NCI-H69 (cell line): ENCODE results near the gene SULF2.
A peak's percentile ranks its signal among the peaks of the same experiment; 100 is the strongest.
"Not testable (repeated sequence)": the region's sequence is repeated elsewhere in the genome, so short reads cannot be mapped to it uniquely, and the experiment has no call there.

ENCODE experiments used
- DNase-seq: peaks from one replicate; lab custom pipeline; 2025; lab: John Stamatoyannopoulos, UW

SULF2 gene

GRCh38 chr20:47785311-47785853, at the start of gene SULF2:
Gene SULF2 (minus strand): TSS chr20:47785481. CDS start chr20:47757363, 28,118 bp downstream.
- peak; percentile 65 for DNase-seq

- DNase-seq = not testable (repeated sequence)
Observed at GRCh38 chr20:47831675-47832074, 46.4 kb upstream of the SULF2 start.

- not testable (repeated sequence) for DNase-seq
Observed at GRCh38 chr20:47826716-47827115, 41.4 kb upstream of the SULF2 start.

- DNase-seq = not testable (repeated sequence)
Observed at GRCh38 chr20:47826006-47826405, 40.7 kb upstream of the SULF2 start.

GRCh38 chr20:47825011-47825762, 39.9 kb upstream of the SULF2 start:
- peak; percentile 61 for DNase-seq

- DNase-seq = not testable (repeated sequence)
Observed at GRCh38 chr20:47823941-47824340, 38.7 kb upstream of the SULF2 start.

GRCh38 chr20:47821481-47822100, 36.3 kb upstream of the SULF2 start:
- no peak for DNase-seq

GRCh38 chr20:47818996-47819609, 33.8 kb upstream of the SULF2 start:
- DNase-seq = no peak

GRCh38 chr20:47818466-47818865, 33.2 kb upstream of the SULF2 start:
- DNase-seq = no peak

GRCh38 chr20:47818016-47818415, 32.7 kb upstream of the SULF2 start:
- DNase-seq = no peak

- DNase-seq = no peak
Observed at GRCh38 chr20:47817573-47817972, 32.3 kb upstream of the SULF2 start.

- peak; percentile 43 for DNase-seq
Observed at GRCh38 chr20:47816487-47817451, 31.5 kb upstream of the SULF2 start.

- DNase-seq = no peak
Observed at GRCh38 chr20:47815866-47816265, 30.6 kb upstream of the SULF2 start.

- DNase-seq = no peak
Observed at GRCh38 chr20:47815416-47815806, 30.1 kb upstream of the SULF2 start.

GRCh38 chr20:47814632-47815415, 29.5 kb upstream of the SULF2 start:
- no peak for DNase-seq

- DNase-seq = no peak
Observed at GRCh38 chr20:47810721-47811347, 25.6 kb upstream of the SULF2 start.

- no peak for DNase-seq
Observed at GRCh38 chr20:47810116-47810677, 24.9 kb upstream of the SULF2 start.

GRCh38 chr20:47809161-47809960, 24.1 kb upstream of the SULF2 start:
- DNase-seq = peak; percentile 16

- no peak for DNase-seq
Observed at GRCh38 chr20:47805951-47806350, 20.7 kb upstream of the SULF2 start.
